ENCODE results near the gene SPATA13.
"Not testable (repeated sequence)": the region's sequence is repeated elsewhere in the genome, so short reads cannot be mapped to it uniquely, and the experiment has no call there.

GRCh38 chr13:24216779-24217178 lies 56.3 kb downstream of the SPATA13 start:
- not testable (repeated sequence) for TF ChIP-seq CTCF (conservative IDR thresholded peaks at IDR 0.05; ENCODE audit: low read depth, low read length); EZH2phosphoT487 (IDR thresholded peaks at IDR 0.05; ENCODE audit: borderline replicate concordance, low read length); EZH2 (IDR thresholded peaks at IDR 0.05; ENCODE audit: low read length, unreplicated experiment)

Data from PC-3 (cell line).